CD8-positive, alpha-beta memory T cell (primary cell): ENCODE results near the gene GRIP1. TPM values are rescaled to one million over a fixed set of nuclear protein-coding genes. Genes with fewer than 3 reads are reported as not detected.

Experiments
- CTCF ChIA-PET: fragments of 350-600 bp; sonication (Branson Sonifier 250); formaldehyde crosslinking; loops from one replicate; lab custom pipeline; 2021; ENCODE audit warnings: antibody characterized with exemption; lab: Charles Lee
- POLR2A ChIA-PET: fragments of 350-600 bp; sonication (Branson Sonifier 250); formaldehyde crosslinking; loops from one replicate; lab custom pipeline; 2021; ENCODE audit warnings: antibody characterized with exemption; lab: Charles Lee
- DNase-seq, 5 donors: peaks; one replicate each; pipeline versions ENCODE4 v3.0.0 to v3.0.0-alpha.2; 2020 to 2022; ENCODE audit warnings: mixed read lengths in 1 of 5
- H3K27ac ChIP-seq: one replicate; pipeline ENCODE4 v1.7.0; 2013; ENCODE audit warnings: low read depth, mild to moderate bottlenecking, low read length, moderate library complexity
- H3K27me3 ChIP-seq: 2 replicates; pipeline ENCODE4 v1.7.0; 2013; ENCODE audit warnings: low read length, mild to moderate bottlenecking; ENCODE audit not compliant: insufficient read depth, poor library complexity, severe bottlenecking
- H3K36me3 ChIP-seq: 2 replicates; pipeline ENCODE4 v1.7.0; 2013; ENCODE audit warnings: mild to moderate bottlenecking, low read length, moderate library complexity; ENCODE audit not compliant: insufficient read depth
- H3K4me1 ChIP-seq: 2 replicates; pipeline ENCODE4 v1.7.0; 2013; ENCODE audit warnings: mild to moderate bottlenecking, low read length, moderate library complexity; ENCODE audit not compliant: insufficient read depth
- H3K4me3 ChIP-seq: 2 replicates; pipeline ENCODE4 v1.7.0; 2013; ENCODE audit warnings: mild to moderate bottlenecking, low read length
- H3K9me3 ChIP-seq: 2 replicates; pipeline ENCODE4 v1.7.0; 2013; ENCODE audit warnings: mild to moderate bottlenecking, low read length
- H3K27ac Mint-ChIP-seq, 8 donors: one replicate each; pipeline ENCODE4 v1.8.0; 2020 to 2021; ENCODE audit warnings: mixed read lengths in 8 of 8, mild to moderate bottlenecking in 6 of 8, inconsistent platforms in 3 of 8, moderate library complexity in 3 of 8
- H3K27me3 Mint-ChIP-seq, 2 donors: one replicate each; pipeline ENCODE4 v1.8.0; 2020 to 2021; ENCODE audit warnings: mixed read lengths in 2 of 2, mild to moderate bottlenecking in 1 of 2, moderate library complexity in 1 of 2
- H3K36me3 Mint-ChIP-seq, 3 donors: one replicate each; pipeline ENCODE4 v1.8.0; 2020 to 2021; ENCODE audit warnings: mixed read lengths in 3 of 3, inconsistent platforms in 1 of 3, mild to moderate bottlenecking in 1 of 3
- H3K4me1 Mint-ChIP-seq, 3 donors: one replicate each; pipeline ENCODE4 v1.8.0; 2020 to 2021; ENCODE audit warnings: mixed read lengths in 3 of 3, inconsistent platforms in 1 of 3, mild to moderate bottlenecking in 1 of 3
- H3K4me3 Mint-ChIP-seq, 7 donors: one replicate each; pipeline ENCODE4 v1.8.0; 2020 to 2021; ENCODE audit warnings: mixed read lengths in 7 of 7, mild to moderate bottlenecking in 6 of 7, moderate library complexity in 4 of 7, inconsistent platforms in 2 of 7
- H3K9me3 Mint-ChIP-seq, 5 donors: one replicate each; pipeline ENCODE4 v1.8.0; 2020 to 2022; ENCODE audit warnings: mixed read lengths in 5 of 5, mild to moderate bottlenecking in 3 of 5, moderate library complexity in 2 of 5, inconsistent platforms in 1 of 5
- polyA plus RNA-seq: library from polyadenylated mRNA; unstranded; fragments of 300-500 nt; fragmentation: Illumina TruSeq; gene quantifications from one replicate; pipeline ENCODE4 v1.2.3, GENCODE V29; 2021
- total RNA-seq, 2 experiments: library from RNA; stranded (reverse); gene quantifications; one replicate each; pipeline ENCODE4 v1.2.3, GENCODE V29; 2021

Gene GRIP1
- total and polyA plus RNA-seq, 3 experiments from 2014 or later = 0.31 to 1.5 (median 1.3) TPM

GRCh38 chr12:66587912-66588311 is 91.0 kb downstream of the GRIP1 start:
- no peaks in the 10 kb centered on the region for H3K36me3 ChIP-seq
- H3K27me3 ChIP-seq = no peaks in the 10 kb centered on the region
- no peak overlapping the region for H3K4me3 ChIP-seq
- Mint-ChIP-seq H3K36me3 (no peaks in the 10 kb centered on the region), H3K4me1 (no peaks in the 10 kb centered on the region), H3K27me3 (peaks cover 0 to 15% of the 10 kb centered on the region in 2 donors), H3K9me3 (peaks cover 0 to 2% (median 0%) of the 10 kb centered on the region in 5 donors), H3K4me3 (no peak overlapping the region), H3K27ac (no peak overlapping the region)
- POLR2A ChIA-PET = no interaction called here
- no peaks in the 10 kb centered on the region for H3K4me1 ChIP-seq
- no peak overlapping the region for H3K27ac ChIP-seq
- CTCF ChIA-PET = no interaction called here
- no peaks in the 10 kb centered on the region for H3K9me3 ChIP-seq
- DNase-seq = no peak

- Mint-ChIP-seq H3K4me1 (no peaks in the 10 kb centered on the region), H3K27ac (no peak overlapping the region), H3K27me3 (peaks cover 0 to under 1% of the 10 kb centered on the region in 2 donors), H3K36me3 (no peaks in the 10 kb centered on the region), H3K4me3 (no peak overlapping the region), H3K9me3 (peaks cover 0 to 2% (median 0%) of the 10 kb centered on the region in 5 donors)
- no peaks in the 10 kb centered on the region for H3K4me1 ChIP-seq
- no peak for DNase-seq
- ChIA-PET CTCF (no interaction called here), POLR2A (no interaction called here)
- H3K27me3 ChIP-seq = no peaks in the 10 kb centered on the region
- no peaks in the 10 kb centered on the region for H3K36me3 ChIP-seq
- no peak overlapping the region for H3K27ac ChIP-seq
- no peak overlapping the region for H3K4me3 ChIP-seq
- H3K9me3 ChIP-seq = no peaks in the 10 kb centered on the region
Measured at GRCh38 chr12:66584673-66585072, 94.2 kb downstream of the GRIP1 start.

DNA sequence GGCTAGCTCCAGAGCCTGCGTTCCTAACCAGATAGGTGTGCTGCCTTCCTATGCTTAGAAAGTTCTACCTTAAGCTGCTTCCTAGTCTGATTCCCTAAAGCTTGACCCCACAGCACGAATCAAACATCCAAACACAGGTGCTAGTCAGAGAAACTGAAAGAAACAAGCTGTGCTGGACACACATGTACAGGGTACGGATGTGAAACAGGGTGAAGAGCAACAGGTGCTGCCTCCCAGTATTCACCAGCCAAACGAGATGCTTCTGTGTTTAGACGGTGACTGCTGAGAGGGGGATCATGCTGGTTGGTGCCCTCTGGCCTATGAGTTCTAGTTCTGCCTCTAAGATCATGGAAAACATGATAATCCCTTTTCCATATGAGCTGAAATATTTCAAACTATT is 105.3 kb downstream of the GRIP1 start:
- no peak for DNase-seq
- CTCF ChIA-PET = no interaction called here
- H3K9me3 Mint-ChIP-seq = no peaks in the 10 kb centered on the region

DNA sequence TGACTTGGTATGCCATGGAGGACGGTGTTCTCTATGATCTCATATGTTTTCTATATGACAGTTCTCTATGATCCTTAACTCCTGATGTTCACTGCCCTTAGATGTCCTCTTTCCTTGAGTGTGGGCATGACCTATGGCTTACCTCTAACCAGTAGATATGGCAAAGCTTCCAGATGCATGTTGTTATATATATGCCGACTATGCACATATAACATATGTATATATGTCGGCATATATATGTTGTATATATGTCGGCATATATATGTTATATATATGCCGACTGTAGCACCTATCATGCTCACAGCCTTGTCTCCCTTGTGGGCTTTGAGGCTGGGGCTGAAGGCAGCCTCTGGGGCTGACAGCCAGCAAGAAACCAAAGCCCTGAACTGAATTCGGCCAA is 106.0 kb downstream of the GRIP1 start:
- Histone ChIP-seq H3K9me3 (no peaks in the 10 kb centered on the region), H3K27me3 (no peaks in the 10 kb centered on the region), H3K4me3 (no peak overlapping the region), H3K27ac (no peak overlapping the region), H3K36me3 (no peaks in the 10 kb centered on the region), H3K4me1 (no peaks in the 10 kb centered on the region)
- CTCF ChIA-PET = no interaction called here
- no peaks in the 10 kb centered on the region for H3K9me3 Mint-ChIP-seq
- no peaks in the 10 kb centered on the region for H3K36me3 Mint-ChIP-seq
- H3K4me3 Mint-ChIP-seq = no peak overlapping the region
- H3K4me1 Mint-ChIP-seq = no peaks in the 10 kb centered on the region
- POLR2A ChIA-PET = no interaction called here
- H3K27me3 Mint-ChIP-seq = peaks cover 7 to 13% of the 10 kb centered on the region in 2 donors
- DNase-seq = no peak
- no peak overlapping the region for H3K27ac Mint-ChIP-seq

More for the DNA sequence above, 105.3 kb downstream of the GRIP1 start:
- Mint-ChIP-seq H3K4me3 (no peak overlapping the region), H3K36me3 (no peaks in the 10 kb centered on the region), H3K4me1 (no peaks in the 10 kb centered on the region), H3K27ac (no peak overlapping the region), H3K27me3 (peaks cover 5 to 13% of the 10 kb centered on the region in 2 donors)
- Histone ChIP-seq H3K27ac (no peak overlapping the region), H3K4me1 (no peaks in the 10 kb centered on the region), H3K36me3 (no peaks in the 10 kb centered on the region), H3K4me3 (no peak overlapping the region), H3K27me3 (no peaks in the 10 kb centered on the region), H3K9me3 (no peaks in the 10 kb centered on the region)
- POLR2A ChIA-PET = no interaction called here

DNA sequence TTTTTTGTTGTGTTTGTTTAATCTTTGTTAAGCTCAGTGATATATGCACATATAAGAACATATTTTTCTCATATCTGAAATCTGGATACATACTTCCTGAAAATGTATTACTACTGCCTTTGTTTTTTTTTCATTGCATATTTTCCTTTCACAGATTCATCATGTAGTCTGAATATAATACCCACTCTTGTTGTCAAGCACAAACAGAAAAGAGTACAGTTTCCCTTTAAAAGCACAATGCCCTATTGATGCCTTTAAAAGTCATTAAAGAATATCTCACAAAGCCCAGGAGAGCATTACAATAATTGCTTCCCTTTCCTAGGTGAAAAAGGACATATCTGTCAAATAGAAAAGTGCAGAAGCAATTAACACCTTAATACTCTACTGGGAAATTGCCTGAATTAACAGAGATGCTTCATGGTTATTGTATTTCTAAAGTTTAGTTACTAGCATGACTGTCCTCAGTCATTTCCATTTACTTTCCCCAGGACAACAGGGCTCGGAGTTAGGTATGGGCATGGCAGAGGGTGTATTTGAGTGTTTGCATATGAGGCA is 107.4 kb downstream of the GRIP1 start:
- Histone ChIP-seq H3K27ac (no peak overlapping the region), H3K4me1 (no peaks in the 10 kb centered on the region), H3K27me3 (no peaks in the 10 kb centered on the region), H3K36me3 (no peaks in the 10 kb centered on the region), H3K4me3 (no peak overlapping the region), H3K9me3 (no peaks in the 10 kb centered on the region)
- Mint-ChIP-seq H3K27me3 (peaks cover 7% of the 10 kb centered on the region in 2 donors), H3K4me3 (no peak overlapping the region), H3K27ac (no peak overlapping the region), H3K4me1 (no peaks in the 10 kb centered on the region), H3K36me3 (no peaks in the 10 kb centered on the region), H3K9me3 (no peaks in the 10 kb centered on the region)
- no peak for DNase-seq
- ChIA-PET CTCF (no interaction called here), POLR2A (no interaction called here)

- POLR2A ChIA-PET = no interaction called here
- no peak for DNase-seq
- H3K4me1 ChIP-seq = no peaks in the 10 kb centered on the region
- Mint-ChIP-seq H3K4me3 (no peak overlapping the region), H3K4me1 (no peaks in the 10 kb centered on the region), H3K9me3 (peaks cover 9 to 23% (median 16%) of the 10 kb centered on the region in 5 donors), H3K27me3 (peaks cover 0 to 2% of the 10 kb centered on the region in 2 donors), H3K36me3 (no peaks in the 10 kb centered on the region), H3K27ac (no peak overlapping the region)
- no peak overlapping the region for H3K27ac ChIP-seq
- H3K4me3 ChIP-seq = no peak overlapping the region
- CTCF ChIA-PET = no interaction called here
- H3K36me3 ChIP-seq = no peaks in the 10 kb centered on the region
- H3K27me3 ChIP-seq = no peaks in the 10 kb centered on the region
- no peaks in the 10 kb centered on the region for H3K9me3 ChIP-seq
Measured at GRCh38 chr12:66563220-66563619, 115.7 kb downstream of the GRIP1 start.

GRCh38 chr12:66555113-66555512 is 123.8 kb downstream of the GRIP1 start:
- Histone ChIP-seq H3K4me1 (no peaks in the 10 kb centered on the region), H3K27me3 (no peaks in the 10 kb centered on the region), H3K4me3 (no peak overlapping the region), H3K9me3 (no peaks in the 10 kb centered on the region), H3K36me3 (no peaks in the 10 kb centered on the region), H3K27ac (no peak overlapping the region)
- ChIA-PET CTCF (no interaction called here), POLR2A (no interaction called here)
- no peak for DNase-seq
- H3K27me3 Mint-ChIP-seq = peaks cover 2 to 17% of the 10 kb centered on the region in 2 donors
- peaks cover 0 to 19% (median 6%) of the 10 kb centered on the region in 5 donors for H3K9me3 Mint-ChIP-seq
- no peak overlapping the region for H3K27ac Mint-ChIP-seq
- no peak overlapping the region for H3K4me3 Mint-ChIP-seq
- no peaks in the 10 kb centered on the region for H3K36me3 Mint-ChIP-seq
- no peaks in the 10 kb centered on the region for H3K4me1 Mint-ChIP-seq

DNA sequence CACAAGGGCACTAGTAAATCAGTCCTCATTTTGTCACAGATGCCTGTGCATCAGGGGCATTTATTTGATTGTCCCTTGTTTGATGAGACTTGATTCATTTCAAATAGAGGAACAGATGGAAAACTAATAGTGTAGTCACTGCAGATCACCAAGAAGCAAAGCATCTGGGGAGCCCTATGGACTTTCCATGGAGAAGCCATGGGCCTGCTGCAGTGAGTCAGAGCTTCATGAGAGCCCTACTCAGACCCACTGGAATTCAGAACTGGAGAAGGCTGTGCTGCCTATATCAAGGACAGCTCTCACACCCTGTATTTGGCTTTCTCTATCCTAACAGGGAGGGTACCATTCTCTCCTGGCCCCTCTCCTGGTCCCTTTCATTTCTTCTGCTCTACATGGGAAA is 126.2 kb downstream of the GRIP1 start:
- Mint-ChIP-seq H3K4me1 (peaks cover 0 to 3% (median 0%) of the 10 kb centered on the region in 3 donors), H3K9me3 (peaks cover 0 to 8% (median 2%) of the 10 kb centered on the region in 5 donors), H3K4me3 (no peak overlapping the region), H3K27ac (no peak overlapping the region), H3K27me3 (peaks cover 2 to 17% of the 10 kb centered on the region in 2 donors), H3K36me3 (no peaks in the 10 kb centered on the region)
- POLR2A ChIA-PET = no interaction called here
- Histone ChIP-seq H3K27me3 (no peaks in the 10 kb centered on the region), H3K4me3 (no peak overlapping the region), H3K27ac (no peak overlapping the region), H3K4me1 (no peaks in the 10 kb centered on the region), H3K9me3 (no peaks in the 10 kb centered on the region), H3K36me3 (no peaks in the 10 kb centered on the region)
- no peak for DNase-seq
- CTCF ChIA-PET = no interaction called here
